CD4-positive, alpha-beta T cell (primary cell): ENCODE data around the gene FBN3. TPM values are rescaled to one million over a fixed set of nuclear protein-coding genes. Genes with fewer than 3 reads are reported as not detected.

Experiments used
- ATAC-seq: fragments of 200-7000 bp; cut with Tn5 transposase; one replicate; pipeline ENCODE4 v1.10.0; 2022; ENCODE audit warnings: mild to moderate bottlenecking; ENCODE audit not compliant: poor library complexity
- CTCF ChIA-PET: fragments of 350-600 bp; sonication (Branson Sonifier 250); formaldehyde crosslinking; loops from one replicate; lab custom pipeline; 2021; ENCODE audit warnings: antibody characterized with exemption, inconsistent platforms; lab: Charles Lee
- POLR2A ChIA-PET: fragments of 350-600 bp; sonication (Branson Sonifier 250); formaldehyde crosslinking; loops from one replicate; lab custom pipeline; 2021; ENCODE audit warnings: antibody characterized with exemption, inconsistent platforms; lab: Charles Lee
- DNase-seq, 14 experiments: peaks; one replicate each; pipeline ENCODE4 v3.0.0-alpha.2; 2013 to 2020; ENCODE audit warnings: mixed read lengths in 2 of 14
- H3K27ac ChIP-seq, 2 donors: one replicate each; pipeline versions ENCODE4 v1.5.1 to v1.7.0; 2013; ENCODE audit warnings: low read length in 2 of 2, low read depth in 1 of 2, mild to moderate bottlenecking in 1 of 2
- H3K27me3 ChIP-seq, 2 experiments: 1 replicate in 1 of 2; 2 replicates in 1 of 2; pipeline versions ENCODE4 v1.6.1 to v1.7.0; 2013; ENCODE audit warnings: low read length in 2 of 2, control low read depth in 1 of 2, mild to moderate bottlenecking in 1 of 2, moderate library complexity in 1 of 2; ENCODE audit not compliant: insufficient read depth in 2 of 2, control insufficient read depth in 1 of 2
- H3K36me3 ChIP-seq: one replicate; pipeline ENCODE4 v1.6.1; 2013; ENCODE audit warnings: low read length, control low read depth; ENCODE audit not compliant: insufficient read depth
- H3K4me1 ChIP-seq: one replicate; pipeline ENCODE4 v1.6.1; 2013; ENCODE audit warnings: low read length, control low read depth; ENCODE audit not compliant: insufficient read depth
- H3K4me3 ChIP-seq: one replicate; pipeline ENCODE4 v1.5.1; 2013; ENCODE audit warnings: mild to moderate bottlenecking, low read length, moderate library complexity
- H3K9me3 ChIP-seq, 2 experiments: 1 replicate in 1 of 2; 2 replicates in 1 of 2; pipeline versions ENCODE4 v1.6.1 to v1.7.0; 2013; ENCODE audit warnings: low read length in 2 of 2, mild to moderate bottlenecking in 2 of 2, control low read depth in 1 of 2, moderate library complexity in 1 of 2; ENCODE audit not compliant: control insufficient read depth in 1 of 2, insufficient read depth in 1 of 2
- H3K27ac Mint-ChIP-seq: one replicate; pipeline ENCODE4 v1.8.0; 2020; ENCODE audit warnings: mixed read lengths
- H3K27me3 Mint-ChIP-seq: one replicate; pipeline ENCODE4 v1.8.0; 2021; ENCODE audit warnings: mixed read lengths
- H3K36me3 Mint-ChIP-seq: one replicate; pipeline ENCODE4 v1.8.0; 2021; ENCODE audit warnings: low read depth, mixed read lengths
- H3K4me1 Mint-ChIP-seq: one replicate; pipeline ENCODE4 v1.8.0; 2021; ENCODE audit warnings: low read depth, mixed read lengths
- H3K4me3 Mint-ChIP-seq: one replicate; pipeline ENCODE4 v1.8.0; 2020; ENCODE audit warnings: mild to moderate bottlenecking, mixed read lengths
- H3K9me3 Mint-ChIP-seq: one replicate; pipeline ENCODE4 v1.8.0; 2020; ENCODE audit warnings: mixed read lengths
- CTCF ChIP-seq: fragments of 200-600 bp; IDR thresholded peaks from one replicate; pipeline ENCODE4 v1.8.0; 2022; ENCODE audit warnings: antibody characterized with exemption, mild to moderate bottlenecking
- intact Hi-C, 2 experiments: fragments of 100-400 bp; cut with DNase I in 1 of 2; cut with micrococcal nuclease in 1 of 2; formaldehyde crosslinking; loops; one replicate each; pipeline versions ENCODE4 v1.15.1 to v1.9.0; 2023 to 2025; cut with DNase I, micrococcal nuclease
- total RNA-seq, 174 experiments: library from RNA in 2 of 174; stranded (reverse) in 2 of 174; gene quantifications; one replicate each; pipeline ENCODE4 v1.2.3 and lab custom pipeline; 2021 to 2026

Gene FBN3
- total RNA-seq, 2 experiments from 2014 or later, result not detected

GRCh38 chr19:8123683-8124082, 25.7 kb downstream of the FBN3 start:
- ATAC-seq, result no peak
- H3K9me3 ChIP-seq, result peaks cover 0 to 4% of the 10 kb centered on the region in 2 experiments
- TF ChIP-seq CTCF, result no peak
- intact Hi-C loops, result no loop called here
- Mint-ChIP-seq H3K4me3 (no peak overlapping the region), H3K9me3 (no peaks in the 10 kb centered on the region), H3K36me3 (no peaks in the 10 kb centered on the region), H3K27me3 (peaks cover 4% of the 10 kb centered on the region), H3K27ac (no peak overlapping the region), H3K4me1 (no peaks in the 10 kb centered on the region)
- no peak overlapping the region for H3K4me3 ChIP-seq
- POLR2A ChIA-PET, result no interaction called here
- no peak overlapping the region for H3K27ac ChIP-seq
- no peaks in the 10 kb centered on the region for H3K4me1 ChIP-seq
- no peak for DNase-seq
- no peaks in the 10 kb centered on the region for H3K27me3 ChIP-seq
- CTCF ChIA-PET, result no interaction called here
- no peaks in the 10 kb centered on the region for H3K36me3 ChIP-seq

GRCh38 chr19:8120636-8121480, 28.5 kb downstream of the FBN3 start:
- H3K9me3 ChIP-seq, result peaks cover 0 to 10% of the 10 kb centered on the region in 2 experiments
- H3K36me3 Mint-ChIP-seq, result no peaks in the 10 kb centered on the region
- no peak overlapping the region for H3K27ac ChIP-seq
- POLR2A ChIA-PET, result no interaction called here
- H3K36me3 ChIP-seq, result no peaks in the 10 kb centered on the region
- CTCF ChIA-PET, result no interaction called here
- no peaks in the 10 kb centered on the region for H3K4me1 Mint-ChIP-seq
- no peaks in the 10 kb centered on the region for H3K27me3 ChIP-seq
- H3K27me3 Mint-ChIP-seq, result peaks cover 4% of the 10 kb centered on the region
- no peak overlapping the region for H3K4me3 ChIP-seq
- no peaks in the 10 kb centered on the region for H3K4me1 ChIP-seq
- TF ChIP-seq CTCF, result no peak
- intact Hi-C loops, result no loop called here
- H3K4me3 Mint-ChIP-seq, result no peak overlapping the region
- H3K27ac Mint-ChIP-seq, result no peak overlapping the region
- DNase-seq, result no peak
- no peak for ATAC-seq
- no peaks in the 10 kb centered on the region for H3K9me3 Mint-ChIP-seq

- POLR2A ChIA-PET, result no interaction called here
- H3K4me1 Mint-ChIP-seq, result no peaks in the 10 kb centered on the region
- H3K4me3 Mint-ChIP-seq, result no peak overlapping the region
- CTCF ChIA-PET, result no interaction called here
- TF ChIP-seq CTCF, result no peak
- no peaks in the 10 kb centered on the region for H3K9me3 Mint-ChIP-seq
- H3K27me3 Mint-ChIP-seq, result no peaks in the 10 kb centered on the region
- no peaks in the 10 kb centered on the region for H3K36me3 ChIP-seq
- H3K27me3 ChIP-seq, result no peaks in the 10 kb centered on the region
- ATAC-seq (no peak), DNase-seq (no peak)
- H3K36me3 Mint-ChIP-seq, result no peaks in the 10 kb centered on the region
- H3K4me1 ChIP-seq, result no peaks in the 10 kb centered on the region
- H3K27ac Mint-ChIP-seq, result no peak overlapping the region
- H3K27ac ChIP-seq, result no peak overlapping the region
- no peak overlapping the region for H3K4me3 ChIP-seq
- H3K9me3 ChIP-seq, result peaks cover 0 to 15% of the 10 kb centered on the region in 2 experiments
- intact Hi-C loops, result no loop called here
Observed at GRCh38 chr19:8117991-8118390, 31.4 kb downstream of the FBN3 start.
